ENCODE data around the gene LRBA.

DNA sequence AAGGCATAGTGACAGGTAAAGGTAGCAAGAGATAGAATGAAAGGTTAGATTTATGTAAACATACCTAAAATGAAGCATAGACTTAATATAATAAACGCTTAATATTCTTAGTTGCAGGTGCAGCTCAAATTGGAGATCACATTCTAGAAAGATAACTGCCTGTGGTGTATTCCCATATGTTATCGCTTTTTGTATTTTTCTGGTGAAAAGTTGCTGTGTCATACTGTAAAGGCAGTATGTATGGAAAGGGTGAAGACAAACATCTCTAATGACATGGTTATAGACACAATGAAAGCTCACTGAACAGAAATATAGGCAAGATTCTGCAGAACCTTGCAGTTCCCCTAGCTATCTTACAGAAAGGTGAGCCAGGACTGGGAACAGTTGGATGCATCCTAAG is 696.6 kb downstream of the LRBA start:
- TF ChIP-seq, protein P1, sequence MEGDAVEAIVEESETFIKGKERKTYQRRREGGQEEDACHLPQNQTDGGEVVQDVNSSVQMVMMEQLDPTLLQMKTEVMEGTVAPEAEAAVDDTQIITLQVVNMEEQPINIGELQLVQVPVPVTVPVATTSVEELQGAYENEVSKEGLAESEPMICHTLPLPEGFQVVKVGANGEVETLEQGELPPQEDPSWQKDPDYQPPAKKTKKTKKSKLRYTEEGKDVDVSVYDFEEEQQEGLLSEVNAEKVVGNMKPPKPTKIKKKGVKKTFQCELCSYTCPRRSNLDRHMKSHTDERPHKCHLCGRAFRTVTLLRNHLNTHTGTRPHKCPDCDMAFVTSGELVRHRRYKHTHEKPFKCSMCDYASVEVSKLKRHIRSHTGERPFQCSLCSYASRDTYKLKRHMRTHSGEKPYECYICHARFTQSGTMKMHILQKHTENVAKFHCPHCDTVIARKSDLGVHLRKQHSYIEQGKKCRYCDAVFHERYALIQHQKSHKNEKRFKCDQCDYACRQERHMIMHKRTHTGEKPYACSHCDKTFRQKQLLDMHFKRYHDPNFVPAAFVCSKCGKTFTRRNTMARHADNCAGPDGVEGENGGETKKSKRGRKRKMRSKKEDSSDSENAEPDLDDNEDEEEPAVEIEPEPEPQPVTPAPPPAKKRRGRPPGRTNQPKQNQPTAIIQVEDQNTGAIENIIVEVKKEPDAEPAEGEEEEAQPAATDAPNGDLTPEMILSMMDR (conservative IDR thresholded peaks at IDR 0.05; ENCODE audit: low read depth, low read length) = no peak
- TF ChIP-seq CHD1 (IDR thresholded peaks at IDR 0.05; ENCODE audit: low read depth, low read length) = no peak
- TF ChIP-seq MAZ (IDR thresholded peaks at IDR 0.05; ENCODE audit: borderline replicate concordance, low read depth, low read length) = no peak
- TF ChIP-seq, protein P2, sequence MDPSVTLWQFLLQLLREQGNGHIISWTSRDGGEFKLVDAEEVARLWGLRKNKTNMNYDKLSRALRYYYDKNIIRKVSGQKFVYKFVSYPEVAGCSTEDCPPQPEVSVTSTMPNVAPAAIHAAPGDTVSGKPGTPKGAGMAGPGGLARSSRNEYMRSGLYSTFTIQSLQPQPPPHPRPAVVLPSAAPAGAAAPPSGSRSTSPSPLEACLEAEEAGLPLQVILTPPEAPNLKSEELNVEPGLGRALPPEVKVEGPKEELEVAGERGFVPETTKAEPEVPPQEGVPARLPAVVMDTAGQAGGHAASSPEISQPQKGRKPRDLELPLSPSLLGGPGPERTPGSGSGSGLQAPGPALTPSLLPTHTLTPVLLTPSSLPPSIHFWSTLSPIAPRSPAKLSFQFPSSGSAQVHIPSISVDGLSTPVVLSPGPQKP (IDR thresholded peaks at IDR 0.05; ENCODE audit: borderline replicate concordance, low read depth, low read length) = no peak
- TF ChIP-seq RCOR1 (IDR thresholded peaks at IDR 0.05; ENCODE audit: insufficient replicate concordance, low read length) = no peak
- no peak for TF ChIP-seq RAD21 (IDR thresholded peaks at IDR 0.05; ENCODE audit: low read length)
- no peak for TF ChIP-seq POLR2A (IDR thresholded peaks at IDR 0.05; ENCODE audit: low read depth, low read length)
- TF ChIP-seq NFE2L2 (IDR thresholded peaks at IDR 0.05; ENCODE audit: low read depth, low read length) = 0 out of 2 replicates have a peak, but pooled peaks have one; percentile 31
